Activated naive CD8-positive, alpha-beta T cell treated with anti-CD3 and anti-CD28 coated beads, Interleukin-2, amount 10 ng/mL, durations not matched to agents 7 days and 5 days (primary cell): ENCODE measurements around the gene PGM5. TPM values are rescaled to one million over a fixed set of nuclear protein-coding genes. Genes with fewer than 3 reads are reported as not detected.

ENCODE experiments used
- ATAC-seq: fragments of 150-1000 bp; cut with Tn5 transposase; one replicate; pipeline ENCODE4 v1.10.0; 2021; ENCODE audit warnings: low read depth, moderate library complexity
- POLR2A ChIA-PET: fragments of 350-600 bp; sonication (Branson Sonifier 250); formaldehyde crosslinking; loops from one replicate; lab custom pipeline; 2021; ENCODE audit warnings: antibody characterized with exemption; lab: Charles Lee
- DNase-seq: peaks from one replicate; pipeline ENCODE4 v3.0.0; 2021
- H3K27ac Mint-ChIP-seq: one replicate; pipeline ENCODE4 v1.8.0; 2022; ENCODE audit warnings: mild to moderate bottlenecking, mixed read lengths
- H3K27me3 Mint-ChIP-seq: one replicate; pipeline ENCODE4 v1.8.0; 2022; ENCODE audit warnings: mild to moderate bottlenecking, moderate library complexity, mixed read lengths
- H3K36me3 Mint-ChIP-seq: one replicate; pipeline ENCODE4 v1.8.0; 2021; ENCODE audit warnings: mild to moderate bottlenecking, mixed read lengths
- H3K4me1 Mint-ChIP-seq: one replicate; pipeline ENCODE4 v1.8.0; 2021; ENCODE audit warnings: mixed read lengths
- H3K4me3 Mint-ChIP-seq: one replicate; pipeline ENCODE4 v1.8.0; 2022; ENCODE audit warnings: mild to moderate bottlenecking, moderate library complexity, mixed read lengths
- H3K9me3 Mint-ChIP-seq: one replicate; pipeline ENCODE4 v1.8.0; 2021; ENCODE audit warnings: mixed read lengths
- total RNA-seq, 2 experiments: library from RNA; stranded (reverse); gene quantifications; one replicate each; pipeline ENCODE4 v1.2.3, GENCODE V29; 2021

Gene PGM5
- total RNA-seq, 2 experiments from 2014 or later = not detected

- Mint-ChIP-seq H3K27me3 (peaks cover 12% of the 10 kb centered on the region), H3K36me3 (no peaks in the 10 kb centered on the region), H3K4me1 (peaks cover 7% of the 10 kb centered on the region), H3K9me3 (no peaks in the 10 kb centered on the region), H3K27ac (no peak overlapping the region), H3K4me3 (no peak overlapping the region)
- POLR2A ChIA-PET = no interaction called here
- DNase-seq = no peak
- no peak for ATAC-seq
These were observed 191.8 kb downstream of the PGM5 start for GRCh38 chr9:68548241-68548640.

- Mint-ChIP-seq H3K36me3 (no peaks in the 10 kb centered on the region), H3K9me3 (no peaks in the 10 kb centered on the region), H3K27me3 (peaks cover 19% of the 10 kb centered on the region), H3K27ac (no peak overlapping the region), H3K4me1 (peaks cover 7% of the 10 kb centered on the region), H3K4me3 (no peak overlapping the region)
- ATAC-seq (no peak), DNase-seq (no peak)
- POLR2A ChIA-PET = no interaction called here
These were observed 194.8 kb downstream of the PGM5 start for GRCh38 chr9:68551191-68551590.

- POLR2A ChIA-PET = no interaction called here
- Mint-ChIP-seq H3K27me3 (peaks cover 21% of the 10 kb centered on the region), H3K4me3 (no peak overlapping the region), H3K36me3 (no peaks in the 10 kb centered on the region), H3K4me1 (no peaks in the 10 kb centered on the region), H3K27ac (no peak overlapping the region), H3K9me3 (no peaks in the 10 kb centered on the region)
- DNase-seq (no peak), ATAC-seq (no peak)
These were observed 196.5 kb downstream of the PGM5 start for GRCh38 chr9:68552700-68553476.

- Mint-ChIP-seq H3K4me3 (no peak overlapping the region), H3K9me3 (no peaks in the 10 kb centered on the region), H3K36me3 (no peaks in the 10 kb centered on the region), H3K27ac (no peak overlapping the region), H3K4me1 (peaks cover 6% of the 10 kb centered on the region), H3K27me3 (peaks cover 20% of the 10 kb centered on the region)
- POLR2A ChIA-PET = no interaction called here
- no peak for ATAC-seq
- DNase-seq = no peak
These were observed 199.2 kb downstream of the PGM5 start for GRCh38 chr9:68555437-68556150.

- Mint-ChIP-seq H3K36me3 (no peaks in the 10 kb centered on the region), H3K4me1 (peaks cover 8% of the 10 kb centered on the region), H3K27me3 (peaks cover 31% of the 10 kb centered on the region), H3K9me3 (no peaks in the 10 kb centered on the region), H3K27ac (no peak overlapping the region), H3K4me3 (no peak overlapping the region)
- POLR2A ChIA-PET = no interaction called here
- DNase-seq (no peak), ATAC-seq (no peak)
These were observed 202.1 kb downstream of the PGM5 start for GRCh38 chr9:68558545-68558944.

GRCh38 chr9:68560071-68560844, 203.8 kb downstream of the PGM5 start:
- DNase-seq (peak; percentile 42), ATAC-seq (no peak)
- H3K4me3 Mint-ChIP-seq = no peak overlapping the region
- no peak overlapping the region for H3K27ac Mint-ChIP-seq
- H3K36me3 Mint-ChIP-seq = no peaks in the 10 kb centered on the region
- POLR2A ChIA-PET = interaction anchor here (0.6 kb wide), 1 partner anchor 21 kb away, joined by 3 read pairs; no protein-coding TSS in a partner anchor
- no peaks in the 10 kb centered on the region for H3K9me3 Mint-ChIP-seq
- peaks cover 8% of the 10 kb centered on the region for H3K4me1 Mint-ChIP-seq
- H3K27me3 Mint-ChIP-seq = peaks cover 27% of the 10 kb centered on the region

GRCh38 chr9:68562461-68562860, 206.1 kb downstream of the PGM5 start:
- POLR2A ChIA-PET = no interaction called here
- DNase-seq = no peak
- ATAC-seq = no peak
- peaks cover 8% of the 10 kb centered on the region for H3K4me1 Mint-ChIP-seq
- no peaks in the 10 kb centered on the region for H3K36me3 Mint-ChIP-seq
- no peaks in the 10 kb centered on the region for H3K9me3 Mint-ChIP-seq
- H3K27ac Mint-ChIP-seq = no peak overlapping the region
- H3K27me3 Mint-ChIP-seq = peaks cover 25% of the 10 kb centered on the region
- no peak overlapping the region for H3K4me3 Mint-ChIP-seq

- ATAC-seq = no peak
- Mint-ChIP-seq H3K4me1 (no peaks in the 10 kb centered on the region), H3K9me3 (no peaks in the 10 kb centered on the region), H3K27me3 (peaks cover 9% of the 10 kb centered on the region), H3K27ac (no peak overlapping the region), H3K36me3 (no peaks in the 10 kb centered on the region), H3K4me3 (no peak overlapping the region)
- POLR2A ChIA-PET = no interaction called here
- no peak for DNase-seq
These were observed 211.2 kb downstream of the PGM5 start for GRCh38 chr9:68567565-68567964.

- POLR2A ChIA-PET = no interaction called here
- no peaks in the 10 kb centered on the region for H3K9me3 Mint-ChIP-seq
- peaks cover 7% of the 10 kb centered on the region for H3K27me3 Mint-ChIP-seq
- no peak overlapping the region for H3K4me3 Mint-ChIP-seq
- H3K36me3 Mint-ChIP-seq = no peaks in the 10 kb centered on the region
- no peak for DNase-seq
- no peak overlapping the region for H3K27ac Mint-ChIP-seq
- H3K4me1 Mint-ChIP-seq = no peaks in the 10 kb centered on the region
- no peak for ATAC-seq
These were observed 217.7 kb downstream of the PGM5 start for GRCh38 chr9:68574150-68574549.

- Mint-ChIP-seq H3K4me3 (no peak overlapping the region), H3K27ac (no peak overlapping the region), H3K36me3 (no peaks in the 10 kb centered on the region), H3K27me3 (peaks cover 5% of the 10 kb centered on the region), H3K9me3 (no peaks in the 10 kb centered on the region), H3K4me1 (no peaks in the 10 kb centered on the region)
- no peak for DNase-seq
- ATAC-seq = no peak
- POLR2A ChIA-PET = no interaction called here
These were observed 219.4 kb downstream of the PGM5 start for GRCh38 chr9:68575817-68576216.

- POLR2A ChIA-PET = no interaction called here
- no peak overlapping the region for H3K27ac Mint-ChIP-seq
- no peak for DNase-seq
- H3K36me3 Mint-ChIP-seq = no peaks in the 10 kb centered on the region
- H3K4me1 Mint-ChIP-seq = no peaks in the 10 kb centered on the region
- H3K27me3 Mint-ChIP-seq = peaks cover 8% of the 10 kb centered on the region
- H3K9me3 Mint-ChIP-seq = no peaks in the 10 kb centered on the region
- H3K4me3 Mint-ChIP-seq = no peak overlapping the region
- ATAC-seq = no peak
These were observed 221.6 kb downstream of the PGM5 start for GRCh38 chr9:68577774-68578591.
